GM21423 (cell line): ENCODE results near the gene NT5C3A.
A peak's percentile ranks its signal among the peaks of the same experiment; 100 is the strongest.

Source experiments
- ATAC-seq: cut with Tn5 transposase; IDR thresholded peaks from one replicate; pipeline ENCODE4 v1.9.1; 2021; ENCODE audit warnings: mild to moderate bottlenecking, moderate library complexity; ENCODE audit not compliant: unreplicated experiment

Gene NT5C3A

GRCh38 chr7:33076737-33077136 lies 14.2 kb upstream of the NT5C3A start:
- ATAC-seq, result peak; percentile 89

- ATAC-seq, result no peak
Measured at GRCh38 chr7:33075818-33076518, 13.4 kb upstream of the NT5C3A start.

- no peak for ATAC-seq
Measured at GRCh38 chr7:33073243-33073642, 10.7 kb upstream of the NT5C3A start.

- ATAC-seq, result no peak
Measured at GRCh38 chr7:33072471-33072870, 9.9 kb upstream of the NT5C3A start.

GRCh38 chr7:33070831-33071230 lies 8.3 kb upstream of the NT5C3A start:
- ATAC-seq, result no peak

- ATAC-seq, result no peak
Measured at GRCh38 chr7:33070277-33070676, 7.7 kb upstream of the NT5C3A start.

- no peak for ATAC-seq
Measured at GRCh38 chr7:33067921-33068320, 5.3 kb upstream of the NT5C3A start.

- ATAC-seq, result no peak
Measured at GRCh38 chr7:33066771-33067170, 4.2 kb upstream of the NT5C3A start.

- ATAC-seq, result no peak
Measured at GRCh38 chr7:33065981-33066380, 3.4 kb upstream of the NT5C3A start.

GRCh38 chr7:33062782-33063443 lies 337 bp upstream of the NT5C3A start:
- ATAC-seq, result peak; percentile 95

GRCh38 chr7:33061282-33061937 lies 1.2 kb downstream of the NT5C3A start:
- no peak for ATAC-seq

- no peak for ATAC-seq
Measured at GRCh38 chr7:33059635-33060034, 2.9 kb downstream of the NT5C3A start.

- ATAC-seq, result no peak
Measured at GRCh38 chr7:33055158-33055557, 7.4 kb downstream of the NT5C3A start.

- ATAC-seq, result no peak
Measured at GRCh38 chr7:33054261-33054964, 8.2 kb downstream of the NT5C3A start.

GRCh38 chr7:33053721-33054120 lies 8.9 kb downstream of the NT5C3A start:
- ATAC-seq, result no peak

- peak; percentile 52 for ATAC-seq
Measured at GRCh38 chr7:33050535-33051318, 11.8 kb downstream of the NT5C3A start.

- no peak for ATAC-seq
Measured at GRCh38 chr7:33048704-33049103, 13.9 kb downstream of the NT5C3A start.

GRCh38 chr7:33048257-33048656 lies 14.3 kb downstream of the NT5C3A start:
- no peak for ATAC-seq

GRCh38 chr7:33044986-33045385 lies 17.6 kb downstream of the NT5C3A start:
- no peak for ATAC-seq

GRCh38 chr7:33044401-33044718 lies 18.2 kb downstream of the NT5C3A start:
- no peak for ATAC-seq
